ENCODE results near the gene SOX30. TPM values are rescaled to one million over a fixed set of nuclear protein-coding genes. Genes with fewer than 3 reads are reported as not detected.
"Not testable (repeated sequence)": the region's sequence is repeated elsewhere in the genome, so short reads cannot be mapped to it uniquely, and the experiment has no call there.

SOX30 gene
- not detected in 2 replicates for total RNA-seq (2014; rRNA removed; shearing (Covaris generic))
- not detected in 2 replicates for polyA plus RNA-seq (2015; cell fraction: cytosol; rRNA removed)
- not detected in 2 replicates for polyA plus RNA-seq (2015; cell fraction: nucleus; rRNA removed)

GRCh38 chr5:157652377-157652692, at the start of gene SOX30:
SOX30 (minus strand) TSS chr5:157652438; CDS start chr5:157652078, 360 bp downstream.
- in situ Hi-C loops (cut with HindIII; ENCODE audit: low pct_unique_long_range_greater_than_20kb, low sequenced_read_pairs): no loop called here
- no peak for DNase-seq (ENCODE audit: low read depth, low spot score)

GRCh38 chr5:157698674-157699073, 46.4 kb upstream of the SOX30 start:
- DNase-seq (ENCODE audit: low read depth, low spot score); in situ Hi-C loops (cut with HindIII; ENCODE audit: low pct_unique_long_range_greater_than_20kb, low sequenced_read_pairs): not testable (repeated sequence)

DNA sequence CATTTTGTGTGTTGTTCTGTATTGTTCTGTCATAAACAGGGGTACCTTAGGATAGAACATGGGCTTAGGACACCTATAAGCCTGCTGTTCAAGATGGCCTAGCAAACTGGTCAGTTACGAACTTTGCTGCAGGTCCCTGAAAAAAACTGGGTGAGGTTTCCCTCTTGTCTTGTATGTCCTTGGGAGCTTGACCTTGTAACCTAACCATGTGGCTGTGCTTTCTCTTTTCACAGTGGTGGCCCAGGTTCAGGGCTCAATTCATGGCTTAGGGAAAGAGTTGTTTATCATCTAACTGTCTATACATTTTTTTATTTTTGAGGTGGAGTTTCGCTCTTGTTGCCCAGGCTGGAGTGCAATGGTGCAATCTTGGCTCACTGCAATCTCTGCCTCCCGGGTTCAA, 43.9 kb upstream of the SOX30 start:
- DNase-seq (ENCODE audit: low read depth, low spot score); in situ Hi-C loops (cut with HindIII; ENCODE audit: low pct_unique_long_range_greater_than_20kb, low sequenced_read_pairs): not testable (repeated sequence)

GRCh38 chr5:157693816-157694215, 41.6 kb upstream of the SOX30 start:
- in situ Hi-C loops (cut with HindIII; ENCODE audit: low pct_unique_long_range_greater_than_20kb, low sequenced_read_pairs); DNase-seq (ENCODE audit: low read depth, low spot score): not testable (repeated sequence)

DNA sequence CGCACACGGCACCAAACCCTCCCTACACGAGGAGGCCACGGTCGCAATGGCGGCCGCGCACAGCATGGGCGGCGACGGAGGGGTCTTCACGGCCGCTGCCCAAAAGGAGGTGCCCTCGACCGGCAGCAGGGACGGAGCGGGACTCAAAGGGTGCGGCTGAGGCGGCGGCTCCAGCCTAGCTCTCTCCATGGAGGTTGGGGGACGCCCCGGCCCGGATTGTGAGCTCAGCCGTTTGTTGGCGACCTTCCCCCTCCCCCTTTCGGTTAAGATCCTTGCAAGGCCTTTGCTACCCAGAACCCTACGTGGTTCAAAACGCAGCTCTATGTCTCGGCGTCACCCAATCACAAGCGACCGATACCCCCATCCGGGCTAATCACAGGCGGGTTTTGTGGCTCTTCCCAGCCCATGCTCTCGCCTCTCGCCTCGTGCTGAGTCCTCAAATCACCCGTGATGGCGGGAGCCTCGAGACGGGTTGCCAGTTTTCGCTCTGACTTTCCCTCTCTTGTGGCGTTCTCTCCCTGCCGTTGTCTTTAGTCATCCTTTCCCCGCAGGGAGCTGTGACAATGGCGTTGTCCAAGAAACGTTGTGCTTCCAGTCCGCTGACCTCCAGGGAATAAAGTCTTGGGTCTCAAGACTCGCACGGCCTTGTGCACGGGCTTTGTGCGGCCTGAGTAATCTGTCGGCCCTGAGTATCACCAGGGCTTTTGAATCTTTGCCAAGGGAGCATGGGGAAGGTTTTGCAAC, 38.6 kb upstream of the SOX30 start:
- in situ Hi-C loops (cut with HindIII; ENCODE audit: low pct_unique_long_range_greater_than_20kb, low sequenced_read_pairs): no loop called here

GRCh38 chr5:157689942-157690689, 37.9 kb upstream of the SOX30 start:
- no peak for DNase-seq (ENCODE audit: low read depth, low spot score)
- in situ Hi-C loops (cut with HindIII; ENCODE audit: low pct_unique_long_range_greater_than_20kb, low sequenced_read_pairs): no loop called here

More for the DNA sequence above, 38.6 kb upstream of the SOX30 start:
- no peak for DNase-seq (ENCODE audit: low read depth, low spot score)

DNA sequence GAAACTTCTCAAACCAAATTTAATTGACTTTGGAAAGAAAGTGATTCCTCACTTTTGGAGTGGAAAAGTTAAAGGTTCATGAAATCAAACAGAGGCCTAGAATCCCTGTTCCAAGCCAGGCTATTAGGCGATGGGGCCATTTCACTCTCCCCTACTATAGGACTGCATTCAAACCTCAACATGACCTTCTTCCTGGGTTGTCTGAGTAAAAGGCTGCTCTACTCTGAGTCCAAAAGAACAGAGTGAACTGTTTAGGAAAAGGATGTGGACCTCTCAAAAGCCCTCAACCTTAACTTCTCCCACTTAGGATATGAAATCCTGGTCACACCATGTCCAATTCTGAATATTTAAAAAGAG, 34.9 kb upstream of the SOX30 start:
- DNase-seq (ENCODE audit: low read depth, low spot score): no peak
- in situ Hi-C loops (cut with HindIII; ENCODE audit: low pct_unique_long_range_greater_than_20kb, low sequenced_read_pairs): no loop called here

- DNase-seq (ENCODE audit: low read depth, low spot score); in situ Hi-C loops (cut with HindIII; ENCODE audit: low pct_unique_long_range_greater_than_20kb, low sequenced_read_pairs): not testable (repeated sequence)
Observed at GRCh38 chr5:157686276-157687197, 34.3 kb upstream of the SOX30 start.

DNA sequence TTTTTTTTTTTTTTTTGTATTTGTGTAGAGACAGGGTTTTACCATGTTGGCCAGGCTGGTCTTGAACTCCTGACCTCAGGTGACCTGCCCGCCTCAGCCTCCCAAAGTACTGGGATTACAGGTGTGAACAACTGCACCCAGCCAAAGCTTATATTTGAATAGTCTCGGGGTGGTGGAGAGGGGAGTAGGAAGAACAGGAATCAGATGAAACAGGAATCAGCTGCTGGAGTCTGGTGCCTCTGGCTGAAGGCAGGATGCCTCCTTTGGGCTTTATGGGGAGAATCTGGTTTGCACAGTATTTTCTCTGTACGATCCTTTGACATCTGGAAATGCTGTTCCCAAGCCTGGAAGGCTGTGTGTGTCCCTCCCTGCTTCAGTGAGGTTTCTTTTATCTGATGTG, 30.0 kb upstream of the SOX30 start:
- DNase-seq (ENCODE audit: low read depth, low spot score): no peak
- in situ Hi-C loops (cut with HindIII; ENCODE audit: low pct_unique_long_range_greater_than_20kb, low sequenced_read_pairs): no loop called here

GRCh38 chr5:157681048-157681447, 28.8 kb upstream of the SOX30 start:
- no peak for DNase-seq (ENCODE audit: low read depth, low spot score)
- in situ Hi-C loops (cut with HindIII; ENCODE audit: low pct_unique_long_range_greater_than_20kb, low sequenced_read_pairs): no loop called here

- in situ Hi-C loops (cut with HindIII; ENCODE audit: low pct_unique_long_range_greater_than_20kb, low sequenced_read_pairs): no loop called here
- no peak for DNase-seq (ENCODE audit: low read depth, low spot score)
Observed at GRCh38 chr5:157680239-157680638, 28.0 kb upstream of the SOX30 start.

DNA sequence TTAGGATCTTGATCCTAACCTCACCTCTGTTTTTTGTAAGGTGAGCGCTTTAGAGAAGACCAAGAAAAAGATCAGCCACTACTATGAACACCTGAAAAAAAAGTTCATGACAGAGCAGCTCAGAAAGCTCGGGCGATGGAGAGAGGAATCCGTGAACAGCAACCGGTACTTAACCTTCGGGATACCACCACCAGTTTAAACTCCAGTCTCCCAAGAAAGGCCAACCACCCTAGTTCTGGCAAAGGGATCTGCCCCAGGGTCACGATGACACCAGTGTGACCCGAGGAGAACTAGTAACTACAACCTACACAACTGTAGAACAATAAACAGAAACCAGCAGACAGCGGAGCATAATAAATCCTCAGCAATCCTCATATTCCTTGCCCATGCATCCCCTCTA, 27.6 kb upstream of the SOX30 start:
- DNase-seq (ENCODE audit: low read depth, low spot score): no peak
- in situ Hi-C loops (cut with HindIII; ENCODE audit: low pct_unique_long_range_greater_than_20kb, low sequenced_read_pairs): no loop called here

DNA sequence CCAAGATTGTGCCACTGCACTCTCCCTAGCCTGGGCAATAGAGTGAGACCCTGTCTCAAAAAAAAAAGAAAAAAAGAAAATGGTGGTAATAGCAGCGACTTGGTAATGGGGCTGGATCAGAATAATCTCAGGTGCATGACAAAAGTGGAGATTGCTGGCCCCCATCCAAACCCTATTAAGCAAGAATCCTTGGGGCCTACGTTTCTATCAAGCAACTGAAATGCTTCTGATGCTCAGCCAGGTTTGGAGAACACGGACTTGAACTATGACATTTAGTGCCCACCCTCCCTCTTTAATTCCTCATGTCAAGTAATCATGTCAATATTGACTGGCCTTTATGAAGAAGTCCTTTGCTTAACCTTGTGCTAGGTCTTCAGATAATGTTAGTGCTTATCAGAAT, 25.7 kb upstream of the SOX30 start:
- in situ Hi-C loops (cut with HindIII; ENCODE audit: low pct_unique_long_range_greater_than_20kb, low sequenced_read_pairs): no loop called here
- DNase-seq (ENCODE audit: low read depth, low spot score): no peak

GRCh38 chr5:157674351-157674750, 22.1 kb upstream of the SOX30 start:
- DNase-seq (ENCODE audit: low read depth, low spot score); in situ Hi-C loops (cut with HindIII; ENCODE audit: low pct_unique_long_range_greater_than_20kb, low sequenced_read_pairs): not testable (repeated sequence)

- DNase-seq (ENCODE audit: low read depth, low spot score): no peak
- in situ Hi-C loops (cut with HindIII; ENCODE audit: low pct_unique_long_range_greater_than_20kb, low sequenced_read_pairs): no loop called here
Observed at GRCh38 chr5:157672976-157673375, 20.7 kb upstream of the SOX30 start.

DNA sequence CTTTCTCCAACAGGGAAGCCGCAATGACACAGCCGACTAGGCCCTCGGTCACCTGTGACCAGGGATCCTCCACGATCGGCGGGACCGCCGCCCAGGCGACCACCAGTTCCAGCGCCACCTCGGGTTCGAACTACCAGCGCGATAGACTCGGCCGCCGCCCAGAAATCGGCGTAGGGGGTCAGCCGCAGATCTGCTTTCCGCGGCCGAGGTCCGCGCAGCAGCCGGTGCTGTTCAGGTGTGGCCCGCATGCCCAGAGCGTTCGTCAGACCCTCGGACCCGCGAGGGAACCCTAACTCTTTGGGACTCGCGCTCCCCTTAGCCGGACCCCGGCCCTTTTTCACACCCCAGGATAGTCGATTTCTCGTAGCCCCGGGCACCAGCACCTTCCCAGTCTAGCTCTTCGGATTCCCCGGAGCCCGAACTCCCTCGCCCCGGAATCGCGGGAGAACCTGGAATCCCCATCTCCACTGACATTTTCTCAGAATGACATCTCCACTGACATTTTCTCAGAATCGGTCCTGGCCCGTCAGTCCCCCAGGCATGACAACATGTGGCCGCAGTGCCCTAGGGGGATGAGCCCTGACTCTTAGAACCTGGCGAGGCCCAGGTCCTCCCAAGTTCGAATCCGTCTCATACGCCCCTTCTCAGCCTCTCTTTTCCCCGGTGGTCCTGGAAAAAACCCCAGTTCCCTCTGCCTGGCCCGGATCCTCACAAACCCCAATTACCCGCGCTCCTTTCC, 19.5 kb upstream of the SOX30 start:
- no peak for DNase-seq (ENCODE audit: low read depth, low spot score)

More for the DNA sequence above, 19.5 kb upstream of the SOX30 start:
- in situ Hi-C loops (cut with HindIII; ENCODE audit: low pct_unique_long_range_greater_than_20kb, low sequenced_read_pairs): no loop called here

Data from SK-MEL-5 (cell line).